ENCODE results near the gene CYP2J2.

DNA sequence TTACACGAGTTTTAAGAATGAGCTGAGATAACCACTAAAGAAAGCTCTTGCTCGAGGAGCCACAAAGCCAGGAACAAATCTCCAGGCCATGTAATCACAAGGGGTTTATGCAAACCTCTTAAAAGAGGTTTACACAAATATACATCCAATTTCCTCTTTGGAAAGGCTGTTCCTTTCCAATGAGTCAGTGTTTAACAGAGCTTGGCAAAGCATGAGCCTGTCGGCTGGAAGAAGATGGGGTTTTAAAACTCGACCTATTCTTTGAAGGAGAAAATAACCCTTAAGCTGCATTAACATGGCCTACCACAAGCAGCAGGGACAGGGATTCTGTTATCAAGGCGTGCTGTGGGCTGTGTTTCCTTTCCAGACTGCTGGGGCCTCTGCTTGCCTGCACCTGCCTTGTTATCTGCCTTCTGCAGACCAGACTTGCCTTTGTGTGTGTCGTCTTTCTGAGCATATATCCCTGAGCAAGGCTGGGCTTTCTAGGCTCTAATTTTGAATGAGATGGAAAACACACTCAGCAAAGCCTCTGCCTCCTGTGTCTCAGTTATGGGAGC lies 40.6 kb upstream of the CYP2J2 start:
- TF ChIP-seq ZNF140 (tag by site-specific recombination; IDR thresholded peaks at IDR 0.05), result no peak
- TF ChIP-seq, protein P1, sequence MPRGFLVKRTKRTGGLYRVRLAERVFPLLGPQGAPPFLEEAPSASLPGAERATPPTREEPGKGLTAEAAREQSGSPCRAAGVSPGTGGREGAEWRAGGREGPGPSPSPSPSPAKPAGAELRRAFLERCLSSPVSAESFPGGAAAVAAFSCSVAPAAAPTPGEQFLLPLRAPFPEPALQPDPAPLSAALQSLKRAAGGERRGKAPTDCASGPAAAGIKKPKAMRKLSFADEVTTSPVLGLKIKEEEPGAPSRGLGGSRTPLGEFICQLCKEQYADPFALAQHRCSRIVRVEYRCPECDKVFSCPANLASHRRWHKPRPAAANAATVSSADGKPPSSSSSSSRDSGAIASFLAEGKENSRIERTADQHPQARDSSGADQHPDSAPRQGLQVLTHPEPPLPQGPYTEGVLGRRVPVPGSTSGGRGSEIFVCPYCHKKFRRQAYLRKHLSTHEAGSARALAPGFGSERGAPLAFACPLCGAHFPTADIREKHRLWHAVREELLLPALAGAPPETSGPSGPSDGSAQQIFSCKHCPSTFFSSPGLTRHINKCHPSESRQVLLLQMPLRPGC (tag by site-specific recombination; IDR thresholded peaks at IDR 0.05), result no peak
- TF ChIP-seq ZSCAN23 (tag by site-specific recombination; IDR thresholded peaks at IDR 0.05), result no peak
- TF ChIP-seq ZNF791 (tag by site-specific recombination; IDR thresholded peaks at IDR 0.05), result no peak
- TF ChIP-seq ZNF223 (tag by site-specific recombination; IDR thresholded peaks at IDR 0.05), result no peak
- TF ChIP-seq, protein P2, sequence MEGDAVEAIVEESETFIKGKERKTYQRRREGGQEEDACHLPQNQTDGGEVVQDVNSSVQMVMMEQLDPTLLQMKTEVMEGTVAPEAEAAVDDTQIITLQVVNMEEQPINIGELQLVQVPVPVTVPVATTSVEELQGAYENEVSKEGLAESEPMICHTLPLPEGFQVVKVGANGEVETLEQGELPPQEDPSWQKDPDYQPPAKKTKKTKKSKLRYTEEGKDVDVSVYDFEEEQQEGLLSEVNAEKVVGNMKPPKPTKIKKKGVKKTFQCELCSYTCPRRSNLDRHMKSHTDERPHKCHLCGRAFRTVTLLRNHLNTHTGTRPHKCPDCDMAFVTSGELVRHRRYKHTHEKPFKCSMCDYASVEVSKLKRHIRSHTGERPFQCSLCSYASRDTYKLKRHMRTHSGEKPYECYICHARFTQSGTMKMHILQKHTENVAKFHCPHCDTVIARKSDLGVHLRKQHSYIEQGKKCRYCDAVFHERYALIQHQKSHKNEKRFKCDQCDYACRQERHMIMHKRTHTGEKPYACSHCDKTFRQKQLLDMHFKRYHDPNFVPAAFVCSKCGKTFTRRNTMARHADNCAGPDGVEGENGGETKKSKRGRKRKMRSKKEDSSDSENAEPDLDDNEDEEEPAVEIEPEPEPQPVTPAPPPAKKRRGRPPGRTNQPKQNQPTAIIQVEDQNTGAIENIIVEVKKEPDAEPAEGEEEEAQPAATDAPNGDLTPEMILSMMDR (tag by site-specific recombination; IDR thresholded peaks at IDR 0.05), result no peak
- TF ChIP-seq ZNF549 (tag by site-specific recombination; IDR thresholded peaks at IDR 0.05), result no peak
- TF ChIP-seq ZNF629 (tag by site-specific recombination; IDR thresholded peaks at IDR 0.05), result no peak
- TF ChIP-seq, protein P3, sequence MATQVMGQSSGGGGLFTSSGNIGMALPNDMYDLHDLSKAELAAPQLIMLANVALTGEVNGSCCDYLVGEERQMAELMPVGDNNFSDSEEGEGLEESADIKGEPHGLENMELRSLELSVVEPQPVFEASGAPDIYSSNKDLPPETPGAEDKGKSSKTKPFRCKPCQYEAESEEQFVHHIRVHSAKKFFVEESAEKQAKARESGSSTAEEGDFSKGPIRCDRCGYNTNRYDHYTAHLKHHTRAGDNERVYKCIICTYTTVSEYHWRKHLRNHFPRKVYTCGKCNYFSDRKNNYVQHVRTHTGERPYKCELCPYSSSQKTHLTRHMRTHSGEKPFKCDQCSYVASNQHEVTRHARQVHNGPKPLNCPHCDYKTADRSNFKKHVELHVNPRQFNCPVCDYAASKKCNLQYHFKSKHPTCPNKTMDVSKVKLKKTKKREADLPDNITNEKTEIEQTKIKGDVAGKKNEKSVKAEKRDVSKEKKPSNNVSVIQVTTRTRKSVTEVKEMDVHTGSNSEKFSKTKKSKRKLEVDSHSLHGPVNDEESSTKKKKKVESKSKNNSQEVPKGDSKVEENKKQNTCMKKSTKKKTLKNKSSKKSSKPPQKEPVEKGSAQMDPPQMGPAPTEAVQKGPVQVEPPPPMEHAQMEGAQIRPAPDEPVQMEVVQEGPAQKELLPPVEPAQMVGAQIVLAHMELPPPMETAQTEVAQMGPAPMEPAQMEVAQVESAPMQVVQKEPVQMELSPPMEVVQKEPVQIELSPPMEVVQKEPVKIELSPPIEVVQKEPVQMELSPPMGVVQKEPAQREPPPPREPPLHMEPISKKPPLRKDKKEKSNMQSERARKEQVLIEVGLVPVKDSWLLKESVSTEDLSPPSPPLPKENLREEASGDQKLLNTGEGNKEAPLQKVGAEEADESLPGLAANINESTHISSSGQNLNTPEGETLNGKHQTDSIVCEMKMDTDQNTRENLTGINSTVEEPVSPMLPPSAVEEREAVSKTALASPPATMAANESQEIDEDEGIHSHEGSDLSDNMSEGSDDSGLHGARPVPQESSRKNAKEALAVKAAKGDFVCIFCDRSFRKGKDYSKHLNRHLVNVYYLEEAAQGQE (tag by site-specific recombination; IDR thresholded peaks at IDR 0.05), result no peak
- TF ChIP-seq, protein P4, sequence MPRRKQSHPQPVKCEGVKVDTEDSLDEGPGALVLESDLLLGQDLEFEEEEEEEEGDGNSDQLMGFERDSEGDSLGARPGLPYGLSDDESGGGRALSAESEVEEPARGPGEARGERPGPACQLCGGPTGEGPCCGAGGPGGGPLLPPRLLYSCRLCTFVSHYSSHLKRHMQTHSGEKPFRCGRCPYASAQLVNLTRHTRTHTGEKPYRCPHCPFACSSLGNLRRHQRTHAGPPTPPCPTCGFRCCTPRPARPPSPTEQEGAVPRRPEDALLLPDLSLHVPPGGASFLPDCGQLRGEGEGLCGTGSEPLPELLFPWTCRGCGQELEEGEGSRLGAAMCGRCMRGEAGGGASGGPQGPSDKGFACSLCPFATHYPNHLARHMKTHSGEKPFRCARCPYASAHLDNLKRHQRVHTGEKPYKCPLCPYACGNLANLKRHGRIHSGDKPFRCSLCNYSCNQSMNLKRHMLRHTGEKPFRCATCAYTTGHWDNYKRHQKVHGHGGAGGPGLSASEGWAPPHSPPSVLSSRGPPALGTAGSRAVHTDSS (tag by site-specific recombination; IDR thresholded peaks at IDR 0.05), result no peak

Measured in HEK293 (cell line).